ENCODE data around the gene KCNQ1. TPM values are rescaled to one million over a fixed set of nuclear protein-coding genes. Genes with fewer than 3 reads are reported as not detected.

Gene KCNQ1
- polyA plus RNA-seq, 1 experiment = not detected

DNA sequence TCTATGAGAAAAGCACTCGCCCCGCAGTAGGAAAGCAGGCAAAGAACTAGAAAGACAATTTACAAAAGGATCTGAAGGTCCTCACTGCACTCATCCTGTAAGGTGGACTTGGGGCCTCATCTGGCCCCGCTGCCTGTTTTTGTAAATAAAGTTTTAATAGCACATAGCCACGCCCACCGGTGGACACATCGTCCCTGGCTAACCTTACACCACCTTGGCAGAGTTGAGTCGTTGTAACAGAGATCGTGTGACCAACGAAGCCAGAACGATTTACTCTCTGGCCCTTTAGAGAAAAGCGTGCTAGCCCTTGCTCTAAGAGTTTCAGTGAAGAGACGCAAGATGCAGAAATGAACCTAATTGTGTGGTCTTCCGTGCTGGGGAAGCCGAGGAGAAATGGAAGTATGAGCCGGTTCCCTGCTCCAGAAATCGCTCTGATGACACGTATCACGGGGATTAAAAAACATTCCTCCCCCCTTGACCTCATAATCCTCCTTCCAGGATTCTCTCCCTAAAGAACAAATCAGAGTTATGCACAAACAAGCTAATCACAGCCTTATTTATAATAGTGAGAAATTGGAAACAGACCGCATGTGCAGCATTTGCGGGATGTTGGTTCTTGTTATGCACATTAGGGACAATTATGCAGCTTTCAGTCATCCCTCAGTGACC, 360.7 kb downstream of the KCNQ1 start:
- TF ChIP-seq, protein P1, sequence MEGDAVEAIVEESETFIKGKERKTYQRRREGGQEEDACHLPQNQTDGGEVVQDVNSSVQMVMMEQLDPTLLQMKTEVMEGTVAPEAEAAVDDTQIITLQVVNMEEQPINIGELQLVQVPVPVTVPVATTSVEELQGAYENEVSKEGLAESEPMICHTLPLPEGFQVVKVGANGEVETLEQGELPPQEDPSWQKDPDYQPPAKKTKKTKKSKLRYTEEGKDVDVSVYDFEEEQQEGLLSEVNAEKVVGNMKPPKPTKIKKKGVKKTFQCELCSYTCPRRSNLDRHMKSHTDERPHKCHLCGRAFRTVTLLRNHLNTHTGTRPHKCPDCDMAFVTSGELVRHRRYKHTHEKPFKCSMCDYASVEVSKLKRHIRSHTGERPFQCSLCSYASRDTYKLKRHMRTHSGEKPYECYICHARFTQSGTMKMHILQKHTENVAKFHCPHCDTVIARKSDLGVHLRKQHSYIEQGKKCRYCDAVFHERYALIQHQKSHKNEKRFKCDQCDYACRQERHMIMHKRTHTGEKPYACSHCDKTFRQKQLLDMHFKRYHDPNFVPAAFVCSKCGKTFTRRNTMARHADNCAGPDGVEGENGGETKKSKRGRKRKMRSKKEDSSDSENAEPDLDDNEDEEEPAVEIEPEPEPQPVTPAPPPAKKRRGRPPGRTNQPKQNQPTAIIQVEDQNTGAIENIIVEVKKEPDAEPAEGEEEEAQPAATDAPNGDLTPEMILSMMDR (IDR thresholded peaks at IDR 0.05; ENCODE audit: low read depth, low read length) = no peak
- Histone ChIP-seq H3K9me3 (ENCODE audit: control insufficient read depth, insufficient read depth, low read length) (peaks cover 6% of the 10 kb centered on the region), H3K4me3 (ENCODE audit: low read depth, low read length) (no peak overlapping the region), H3K27me3 (ENCODE audit: control insufficient read depth, insufficient read depth, low read length) (peaks cover 61% of the 10 kb centered on the region), H3K27ac (ENCODE audit: low read depth, low read length) (no peak overlapping the region)
- ChIA-PET CTCF (no interaction called here), POLR2A (no interaction called here)
- DNase-seq (ENCODE audit: low read depth, low spot score) = no peak

DNA sequence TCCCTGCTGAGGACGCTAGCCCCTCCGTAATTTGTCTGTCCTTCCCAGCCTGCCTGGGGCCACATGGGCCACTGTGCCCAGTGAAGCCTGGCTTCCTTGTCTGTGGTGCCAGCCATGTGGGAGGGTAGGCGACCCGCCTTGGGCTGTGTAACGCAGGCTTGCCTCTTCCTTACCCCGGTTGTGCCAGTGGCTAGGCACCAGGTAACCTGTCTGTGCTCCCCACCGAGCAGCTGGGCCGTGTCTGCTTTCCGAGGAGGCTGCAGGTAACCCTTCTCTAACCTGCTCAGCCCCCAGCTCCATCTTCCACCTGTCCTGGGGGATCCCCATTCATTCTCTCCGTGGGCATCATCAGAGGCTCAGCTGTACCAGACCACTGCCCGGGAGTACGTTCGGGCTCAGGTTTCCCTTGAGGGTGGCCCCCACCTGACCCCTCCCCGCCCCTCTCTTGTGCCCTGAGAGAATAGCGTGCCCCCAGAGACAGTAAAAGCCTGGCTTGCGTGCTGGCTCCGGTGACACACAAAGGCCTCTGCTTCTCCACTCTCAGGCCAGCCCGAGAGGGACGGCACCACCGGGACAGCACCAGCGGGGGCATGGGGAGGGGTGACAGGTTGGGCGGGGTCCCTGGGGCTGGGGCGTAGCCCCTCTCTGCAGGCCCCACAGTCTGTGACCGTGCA, 361.7 kb downstream of the KCNQ1 start:
- no peak for DNase-seq (ENCODE audit: low read depth, low spot score)
- Histone ChIP-seq H3K4me3 (ENCODE audit: low read depth, low read length) (no peak overlapping the region), H3K27ac (ENCODE audit: low read depth, low read length) (no peak overlapping the region), H3K27me3 (ENCODE audit: control insufficient read depth, insufficient read depth, low read length) (peaks cover 65% of the 10 kb centered on the region), H3K9me3 (ENCODE audit: control insufficient read depth, insufficient read depth, low read length) (peaks cover 15% of the 10 kb centered on the region)
- ChIA-PET POLR2A (no interaction called here), CTCF (no interaction called here)
- TF ChIP-seq, protein P1 (IDR thresholded peaks at IDR 0.05; ENCODE audit: low read depth, low read length) = no peak

DNA sequence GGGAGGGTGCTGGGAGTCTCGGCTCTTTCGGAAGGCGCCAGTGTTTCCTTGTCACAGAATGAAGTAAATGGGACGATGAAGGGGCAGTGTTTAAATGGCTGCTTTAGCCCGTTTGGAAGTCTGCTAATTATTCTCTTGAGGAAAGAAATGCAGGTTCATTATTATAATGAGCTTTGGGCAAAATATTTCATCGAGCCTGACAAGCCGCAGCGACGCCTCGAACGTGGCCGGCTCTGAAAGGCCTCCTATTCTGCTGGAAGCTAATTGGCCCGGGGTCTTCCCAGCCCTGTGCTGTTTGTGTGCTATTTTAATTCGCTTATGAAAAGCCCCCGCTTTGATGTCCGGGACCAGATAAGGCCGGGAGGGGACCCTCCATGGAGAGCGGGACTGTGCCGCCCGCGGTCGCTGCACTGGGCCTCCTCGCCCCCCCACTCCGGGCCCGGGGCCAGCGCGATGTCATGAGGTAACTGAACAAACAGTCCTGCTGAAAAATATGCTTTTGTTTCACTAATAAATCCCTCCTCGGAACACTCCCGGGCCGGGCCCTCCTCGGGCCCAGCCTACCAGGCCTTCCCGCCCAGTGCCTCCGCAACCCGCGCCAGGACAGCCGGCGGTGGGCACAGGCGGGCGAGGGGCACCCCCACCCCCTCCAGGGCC, 362.3 kb downstream of the KCNQ1 start:
- POLR2A ChIA-PET = no interaction called here
- H3K27me3 ChIP-seq (ENCODE audit: control insufficient read depth, insufficient read depth, low read length) = peaks cover 61% of the 10 kb centered on the region
- H3K27ac ChIP-seq (ENCODE audit: low read depth, low read length) = no peak overlapping the region
- H3K4me3 ChIP-seq (ENCODE audit: low read depth, low read length) = no peak overlapping the region
- no peak for DNase-seq (ENCODE audit: low read depth, low spot score)
- TF ChIP-seq, protein P1 (IDR thresholded peaks at IDR 0.05; ENCODE audit: low read depth, low read length) = no peak
- CTCF ChIA-PET = no interaction called here
- peaks cover 20% of the 10 kb centered on the region for H3K9me3 ChIP-seq (ENCODE audit: control insufficient read depth, insufficient read depth, low read length)

DNA sequence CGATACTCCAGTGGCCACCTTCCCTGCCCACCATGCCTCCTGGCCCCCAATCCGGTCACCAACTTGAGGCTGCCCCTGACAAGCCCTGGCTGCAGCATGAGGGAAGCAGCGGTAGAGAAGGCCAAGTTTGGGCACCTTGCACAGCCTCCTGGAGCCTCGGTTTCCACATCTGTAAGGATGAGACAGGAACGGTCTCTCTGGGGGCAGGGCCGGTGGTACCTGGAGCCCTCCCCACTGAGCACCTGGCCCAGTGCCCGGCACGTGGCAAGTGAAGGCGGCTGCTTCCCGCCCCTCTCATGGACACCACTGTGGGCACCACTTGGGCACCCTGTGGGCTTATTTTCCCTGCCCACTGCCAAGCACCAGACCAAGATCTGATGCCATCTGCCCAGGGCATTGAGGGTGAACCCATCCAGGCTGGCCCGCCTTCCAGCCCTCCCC, 363.0 kb downstream of the KCNQ1 start:
- TF ChIP-seq, protein P1 (IDR thresholded peaks at IDR 0.05; ENCODE audit: low read depth, low read length) = no peak
- no peak for DNase-seq (ENCODE audit: low read depth, low spot score)
- peaks cover 20% of the 10 kb centered on the region for H3K9me3 ChIP-seq (ENCODE audit: control insufficient read depth, insufficient read depth, low read length)
- H3K27me3 ChIP-seq (ENCODE audit: control insufficient read depth, insufficient read depth, low read length) = peaks cover 61% of the 10 kb centered on the region
- H3K27ac ChIP-seq (ENCODE audit: low read depth, low read length) = no peak overlapping the region
- POLR2A ChIA-PET = no interaction called here
- CTCF ChIA-PET = no interaction called here
- no peak overlapping the region for H3K4me3 ChIP-seq (ENCODE audit: low read depth, low read length)

All from AG04450 (cell line).